K562 (cell line): ENCODE measurements around the gene UTS2R. TPM values are rescaled to one million over a fixed set of nuclear protein-coding genes. Genes with fewer than 3 reads are reported as not detected.

Experiments
- ARID2 ChIP-seq: fragments of 450-650 bp; IDR thresholded peaks from 2 replicates; pipeline ENCODE4 v1.6.1; 2017; ENCODE audit warnings: antibody characterized with exemption, mild to moderate bottlenecking
- CBFA2T2 ChIP-seq: fragments of 450-650 bp; conservative IDR thresholded peaks from 2 replicates; pipeline ENCODE4 v1.6.1; 2017; ENCODE audit warnings: mild to moderate bottlenecking
- CCAR2 ChIP-seq: fragments of 200-400 bp; formaldehyde crosslinking; IDR thresholded peaks from 2 replicates; pipeline ENCODE4 v1.6.1; 2017; ENCODE audit warnings: mild to moderate bottlenecking, low read depth, low read length
- FOXK1 ChIP-seq: sonication (generic); formaldehyde crosslinking; IDR thresholded peaks from 2 replicates; pipeline ENCODE4 v1.8.0; 2022; ENCODE audit warnings: missing genetic modification reagents, mild to moderate bottlenecking, borderline replicate concordance
- GTF2F1 ChIP-seq: IDR thresholded peaks from 2 replicates; pipeline ENCODE4 v1.6.1; 2011; ENCODE audit warnings: low read depth, low read length, improper control_type of control experiment
- HDAC1 ChIP-seq, 2 experiments: fragments of 450-650 bp; IDR thresholded peaks; 2 replicates each; pipeline ENCODE4 v1.6.1; 2016 to 2017; ENCODE audit warnings: inconsistent platforms in 1 of 2, mild to moderate bottlenecking in 1 of 2, moderate library complexity in 1 of 2
- HNRNPUL1 ChIP-seq: fragments of 200-400 bp; formaldehyde crosslinking; IDR thresholded peaks from 2 replicates; pipeline ENCODE4 v1.6.1; 2017; ENCODE audit warnings: low read length
- MED1 ChIP-seq: sonication (generic); formaldehyde crosslinking; IDR thresholded peaks from 2 replicates; pipeline ENCODE4 v1.8.1; 2023; ENCODE audit warnings: missing genetic modification reagents, borderline replicate concordance
- MYC ChIP-seq, 2 experiments: fragments of 250-450 bp in 1 of 2; sonication (Bioruptor Pico) in 1 of 2; IDR thresholded peaks; 2 replicates each; pipeline versions ENCODE4 v1.5.1 to v1.6.1; 2012 to 2021; ENCODE audit warnings: low read depth in 2 of 2, borderline replicate concordance in 1 of 2, improper control_type of control experiment in 1 of 2, low read length in 1 of 2, mild to moderate bottlenecking in 1 of 2, moderate library complexity in 1 of 2
- NR3C1 ChIP-seq: sonication (generic); formaldehyde crosslinking; IDR thresholded peaks from 2 replicates; pipeline ENCODE4 v1.8.1; 2022; ENCODE audit warnings: missing genetic modification reagents
- PHTF2 ChIP-seq: fragments of 250-450 bp; sonication (Bioruptor Pico); IDR thresholded peaks from 2 replicates; pipeline ENCODE4 v1.5.0; 2021; ENCODE audit warnings: mild to moderate bottlenecking
- TCF7L2 ChIP-seq: fragments of 150-350 bp; IDR thresholded peaks from 2 replicates; pipeline ENCODE4 v1.6.1; 2016; ENCODE audit warnings: low read depth, mild to moderate bottlenecking, low read length, moderate library complexity
- ZC3H4 ChIP-seq: sonication (generic); formaldehyde crosslinking; IDR thresholded peaks from 2 replicates; pipeline ENCODE4 v1.9.0; 2021; ENCODE audit warnings: missing genetic modification reagents, borderline replicate concordance
- ZNF232 ChIP-seq: sonication (generic); formaldehyde crosslinking; IDR thresholded peaks from 2 replicates; pipeline ENCODE4 v1.8.0; 2022; ENCODE audit warnings: mild to moderate bottlenecking, missing genetic modification reagents
- ZNF41 ChIP-seq: fragments of 250-450 bp; sonication (Bioruptor Pico); conservative IDR thresholded peaks from 2 replicates; pipeline ENCODE4 v1.4.0; 2020; ENCODE audit warnings: mild to moderate bottlenecking
- ZNF561 ChIP-seq: fragments of 450-650 bp; formaldehyde crosslinking; conservative IDR thresholded peaks from 2 replicates; pipeline ENCODE4 v1.4.0; 2020; ENCODE audit warnings: mild to moderate bottlenecking, moderate library complexity
- polyA plus RNA-seq, 8 experiments: library from polyadenylated mRNA; depleted of rRNA in 4 of 8; stranded (reverse) in 5 of 8; unstranded in 3 of 8; fragments of >200 nt; fragmentation: Nextera tagmentation in 2 of 8; fragmentation: Illumina TruSeq in 1 of 8; extraction: Ambion mirVana in 2 of 8; extraction: Trizol in 1 of 8; gene quantifications; 2 replicates each; pipeline versions ENCODE4 v1.2.1 to v1.2.3, GENCODE V29; 2011 to 2014; ENCODE audit warnings: inconsistent platforms in 1 of 8, missing spikeins in 1 of 8
- total RNA-seq, 7 experiments: library from RNA; depleted of rRNA in 6 of 7; stranded (reverse); fragments of >200 nt in 6 of 7; fragmentation: Illumina TruSeq in 2 of 7; extraction: Trizol in 2 of 7; gene quantifications; 2 replicates each; pipeline versions ENCODE4 v1.2.1 to v1.2.3, GENCODE V29; 2011 to 2021; ENCODE audit warnings: low replicate concordance in 1 of 7
- TF ChIP-seq, protein P1 (sequence below): sonication (generic); formaldehyde crosslinking; IDR thresholded peaks from 2 replicates; pipeline ENCODE4 v1.8.1; 2023; ENCODE audit warnings: mild to moderate bottlenecking, missing genetic modification reagents
- TF ChIP-seq, protein P2 (sequence below): fragments of 450-650 bp; IDR thresholded peaks from 2 replicates; pipeline ENCODE4 v1.6.1; 2018; ENCODE audit warnings: mild to moderate bottlenecking, low read depth; ENCODE audit not compliant: partially characterized antibody
- TF ChIP-seq, protein P3 (sequence below): sonication (generic); formaldehyde crosslinking; IDR thresholded peaks from 2 replicates; pipeline ENCODE4 v1.4.0; 2020; ENCODE audit warnings: mild to moderate bottlenecking, missing genetic modification reagents
- TF ChIP-seq, protein P4 (sequence below): fragments of 250-450 bp; sonication (Bioruptor Pico); IDR thresholded peaks from 2 replicates; pipeline ENCODE4 v1.8.0; 2021; ENCODE audit warnings: moderate library complexity, mild to moderate bottlenecking, inconsistent platforms

Gene UTS2R
- total and polyA plus RNA-seq, 9 of the 15 experiments (the other 6 are each of a cell fraction or from before 2014, with no cell fraction given) = 0.22 TPM; not detected in 8

DNA sequence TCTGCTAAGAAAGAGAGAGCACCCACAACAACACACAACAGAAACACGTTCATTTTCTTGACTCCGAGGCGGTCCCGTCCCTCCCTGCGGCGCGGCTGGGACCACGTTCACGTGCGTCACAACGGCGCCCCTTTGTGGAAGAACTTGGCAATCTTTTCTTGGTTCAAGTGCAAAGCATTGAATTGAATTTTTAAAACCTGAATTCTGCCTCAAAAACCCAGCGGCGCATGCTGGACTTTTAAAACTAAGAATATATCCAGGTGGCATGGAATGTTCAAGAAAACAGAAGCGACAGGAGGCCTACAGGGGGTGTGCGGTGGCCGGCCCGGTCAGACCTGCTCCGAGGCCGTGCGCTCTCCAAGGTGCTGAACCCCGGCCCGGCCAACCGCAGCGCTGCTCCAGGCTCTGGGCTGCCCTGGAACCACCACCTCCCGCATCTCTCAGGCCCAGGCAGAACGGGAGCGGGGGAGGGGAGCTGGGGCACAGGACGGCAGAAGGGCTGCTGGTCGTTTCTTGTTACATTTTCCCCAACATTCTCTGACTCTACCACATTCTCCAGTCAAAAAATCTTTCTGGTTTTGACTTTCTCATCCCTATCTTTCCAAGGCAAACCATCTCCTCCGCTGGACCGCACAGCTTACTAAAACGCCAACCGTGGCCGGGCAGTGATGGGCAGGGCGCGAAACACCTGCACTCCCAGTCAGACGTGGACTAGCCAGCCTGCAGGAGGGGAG is 43.1 kb downstream of the UTS2R start (continued):
- peak; percentile 48 for TF ChIP-seq MYC (IDR thresholded peaks at IDR 0.05; ENCODE audit: low read depth, low read length)
- TF ChIP-seq MYC (CRISPR knock-in tag; IDR thresholded peaks at IDR 0.05; ENCODE audit: borderline replicate concordance, low read depth) = no peak
- peak; percentile 92 for TF ChIP-seq ZNF232 (CRISPR knock-in tag)
- TF ChIP-seq, protein P1, sequence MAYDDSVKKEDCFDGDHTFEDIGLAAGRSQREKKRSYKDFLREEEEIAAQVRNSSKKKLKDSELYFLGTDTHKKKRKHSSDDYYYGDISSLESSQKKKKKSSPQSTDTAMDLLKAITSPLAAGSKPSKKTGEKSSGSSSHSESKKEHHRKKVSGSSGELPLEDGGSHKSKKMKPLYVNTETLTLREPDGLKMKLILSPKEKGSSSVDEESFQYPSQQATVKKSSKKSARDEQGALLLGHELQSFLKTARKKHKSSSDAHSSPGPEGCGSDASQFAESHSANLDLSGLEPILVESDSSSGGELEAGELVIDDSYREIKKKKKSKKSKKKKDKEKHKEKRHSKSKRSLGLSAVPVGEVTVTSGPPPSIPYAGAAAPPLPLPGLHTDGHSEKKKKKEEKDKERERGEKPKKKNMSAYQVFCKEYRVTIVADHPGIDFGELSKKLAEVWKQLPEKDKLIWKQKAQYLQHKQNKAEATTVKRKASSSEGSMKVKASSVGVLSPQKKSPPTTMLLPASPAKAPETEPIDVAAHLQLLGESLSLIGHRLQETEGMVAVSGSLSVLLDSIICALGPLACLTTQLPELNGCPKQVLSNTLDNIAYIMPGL (CRISPR knock-in tag) = peak; percentile 88; the same call in 1 of the 2 replicates
- no peak for TF ChIP-seq CBFA2T2
- TF ChIP-seq, protein P2, sequence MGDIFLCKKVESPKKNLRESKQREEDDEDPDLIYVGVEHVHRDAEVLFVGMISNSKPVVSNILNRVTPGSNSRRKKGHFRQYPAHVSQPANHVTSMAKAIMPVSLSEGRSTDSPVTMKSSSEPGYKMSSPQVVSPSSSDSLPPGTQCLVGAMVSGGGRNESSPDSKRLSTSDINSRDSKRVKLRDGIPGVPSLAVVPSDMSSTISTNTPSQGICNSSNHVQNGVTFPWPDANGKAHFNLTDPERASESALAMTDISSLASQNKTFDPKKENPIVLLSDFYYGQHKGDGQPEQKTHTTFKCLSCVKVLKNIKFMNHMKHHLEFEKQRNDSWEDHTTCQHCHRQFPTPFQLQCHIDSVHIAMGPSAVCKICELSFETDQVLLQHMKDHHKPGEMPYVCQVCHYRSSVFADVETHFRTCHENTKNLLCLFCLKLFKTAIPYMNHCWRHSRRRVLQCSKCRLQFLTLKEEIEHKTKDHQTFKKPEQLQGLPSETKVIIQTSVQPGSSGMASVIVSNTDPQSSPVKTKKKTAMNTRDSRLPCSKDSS = no peak
- no peak for TF ChIP-seq ZNF41 (CRISPR knock-in tag)
- no peak for TF ChIP-seq ZNF561 (CRISPR knock-in tag)
- no peak for TF ChIP-seq MED1 (CRISPR knock-in tag)
- TF ChIP-seq NR3C1 = peak; percentile 90; the same call in 1 of the 2 replicates
- TF ChIP-seq TCF7L2 = no peak
- no peak for TF ChIP-seq CCAR2
- 0 out of 2 replicates have a peak, but pooled peaks have one; percentile 57 for TF ChIP-seq FOXK1 (CRISPR knock-in tag)
- no peak for TF ChIP-seq ZC3H4 (CRISPR knock-in tag)
- TF ChIP-seq HNRNPUL1 = no peak
- TF ChIP-seq, protein P3, sequence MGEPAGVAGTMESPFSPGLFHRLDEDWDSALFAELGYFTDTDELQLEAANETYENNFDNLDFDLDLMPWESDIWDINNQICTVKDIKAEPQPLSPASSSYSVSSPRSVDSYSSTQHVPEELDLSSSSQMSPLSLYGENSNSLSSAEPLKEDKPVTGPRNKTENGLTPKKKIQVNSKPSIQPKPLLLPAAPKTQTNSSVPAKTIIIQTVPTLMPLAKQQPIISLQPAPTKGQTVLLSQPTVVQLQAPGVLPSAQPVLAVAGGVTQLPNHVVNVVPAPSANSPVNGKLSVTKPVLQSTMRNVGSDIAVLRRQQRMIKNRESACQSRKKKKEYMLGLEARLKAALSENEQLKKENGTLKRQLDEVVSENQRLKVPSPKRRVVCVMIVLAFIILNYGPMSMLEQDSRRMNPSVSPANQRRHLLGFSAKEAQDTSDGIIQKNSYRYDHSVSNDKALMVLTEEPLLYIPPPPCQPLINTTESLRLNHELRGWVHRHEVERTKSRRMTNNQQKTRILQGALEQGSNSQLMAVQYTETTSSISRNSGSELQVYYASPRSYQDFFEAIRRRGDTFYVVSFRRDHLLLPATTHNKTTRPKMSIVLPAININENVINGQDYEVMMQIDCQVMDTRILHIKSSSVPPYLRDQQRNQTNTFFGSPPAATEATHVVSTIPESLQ (CRISPR knock-in tag) = peak; percentile 95; the same call in 1 of the 2 replicates
- no peak for TF ChIP-seq GTF2F1
- TF ChIP-seq, protein P4, sequence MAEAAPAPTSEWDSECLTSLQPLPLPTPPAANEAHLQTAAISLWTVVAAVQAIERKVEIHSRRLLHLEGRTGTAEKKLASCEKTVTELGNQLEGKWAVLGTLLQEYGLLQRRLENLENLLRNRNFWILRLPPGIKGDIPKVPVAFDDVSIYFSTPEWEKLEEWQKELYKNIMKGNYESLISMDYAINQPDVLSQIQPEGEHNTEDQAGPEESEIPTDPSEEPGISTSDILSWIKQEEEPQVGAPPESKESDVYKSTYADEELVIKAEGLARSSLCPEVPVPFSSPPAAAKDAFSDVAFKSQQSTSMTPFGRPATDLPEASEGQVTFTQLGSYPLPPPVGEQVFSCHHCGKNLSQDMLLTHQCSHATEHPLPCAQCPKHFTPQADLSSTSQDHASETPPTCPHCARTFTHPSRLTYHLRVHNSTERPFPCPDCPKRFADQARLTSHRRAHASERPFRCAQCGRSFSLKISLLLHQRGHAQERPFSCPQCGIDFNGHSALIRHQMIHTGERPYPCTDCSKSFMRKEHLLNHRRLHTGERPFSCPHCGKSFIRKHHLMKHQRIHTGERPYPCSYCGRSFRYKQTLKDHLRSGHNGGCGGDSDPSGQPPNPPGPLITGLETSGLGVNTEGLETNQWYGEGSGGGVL (CRISPR knock-in tag) = no peak
- TF ChIP-seq HDAC1 (IDR thresholded peaks at IDR 0.05) = peak in 1 of 2 experiments; percentile 93; a peak in 2 of 4 replicates
- TF ChIP-seq ARID2 = peak; percentile 84; the same call in 1 of the 2 replicates
- no peak for TF ChIP-seq PHTF2
